ENCODE data around the gene SH3RF1. TPM values are rescaled to one million over a fixed set of nuclear protein-coding genes. Genes with fewer than 3 reads are reported as not detected.

Gene SH3RF1
- total and polyA plus RNA-seq, 8 donors: 3.4 to 47.8 (median 18.9) TPM

DNA sequence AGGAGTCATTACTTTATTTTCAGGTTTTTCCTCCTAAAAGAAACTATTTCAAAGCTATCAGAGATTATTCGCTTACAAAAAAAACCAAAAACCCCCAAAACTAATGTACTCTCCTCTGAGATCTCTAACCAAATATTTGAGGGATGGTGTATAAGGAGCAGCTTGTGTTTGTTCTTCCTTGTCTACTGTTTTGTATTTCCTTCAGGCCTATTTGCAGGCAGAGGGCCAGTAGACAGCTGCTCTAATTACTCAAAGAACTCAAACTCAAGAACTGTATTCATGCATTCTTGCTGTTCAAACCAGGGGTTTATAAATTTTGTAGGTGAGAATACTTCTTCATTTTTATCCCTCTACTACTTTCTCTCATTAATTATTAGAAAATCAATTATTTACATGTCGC lies 51.3 kb downstream of the SH3RF1 start:
- TF ChIP-seq EP300 (IDR thresholded peaks at IDR 0.05): no peak
- TF ChIP-seq, protein P1, sequence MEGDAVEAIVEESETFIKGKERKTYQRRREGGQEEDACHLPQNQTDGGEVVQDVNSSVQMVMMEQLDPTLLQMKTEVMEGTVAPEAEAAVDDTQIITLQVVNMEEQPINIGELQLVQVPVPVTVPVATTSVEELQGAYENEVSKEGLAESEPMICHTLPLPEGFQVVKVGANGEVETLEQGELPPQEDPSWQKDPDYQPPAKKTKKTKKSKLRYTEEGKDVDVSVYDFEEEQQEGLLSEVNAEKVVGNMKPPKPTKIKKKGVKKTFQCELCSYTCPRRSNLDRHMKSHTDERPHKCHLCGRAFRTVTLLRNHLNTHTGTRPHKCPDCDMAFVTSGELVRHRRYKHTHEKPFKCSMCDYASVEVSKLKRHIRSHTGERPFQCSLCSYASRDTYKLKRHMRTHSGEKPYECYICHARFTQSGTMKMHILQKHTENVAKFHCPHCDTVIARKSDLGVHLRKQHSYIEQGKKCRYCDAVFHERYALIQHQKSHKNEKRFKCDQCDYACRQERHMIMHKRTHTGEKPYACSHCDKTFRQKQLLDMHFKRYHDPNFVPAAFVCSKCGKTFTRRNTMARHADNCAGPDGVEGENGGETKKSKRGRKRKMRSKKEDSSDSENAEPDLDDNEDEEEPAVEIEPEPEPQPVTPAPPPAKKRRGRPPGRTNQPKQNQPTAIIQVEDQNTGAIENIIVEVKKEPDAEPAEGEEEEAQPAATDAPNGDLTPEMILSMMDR (IDR thresholded peaks at IDR 0.05): no peak
- TF ChIP-seq POLR2AphosphoS5 (IDR thresholded peaks at IDR 0.05): no peak
- no peak for TF ChIP-seq POLR2A (IDR thresholded peaks at IDR 0.05)
- Histone ChIP-seq H3K27me3 (no peaks in the 10 kb centered on the region), H3K36me3 (peaks cover 0 to 4% (median 0%) of the 10 kb centered on the region in 4 donors), H3K4me3 (no peak overlapping the region), H3K9me3 (no peaks in the 10 kb centered on the region), H3K27ac (peak overlapping the region in 2 of 5 donors; percentile 12 to 17), H3K4me1 (peaks cover 0 to 39% (median 19%) of the 10 kb centered on the region in 4 donors)
- 44 to 61% (median 51%) methylated on average over 2 of the region's 2 CpGs for WGBS, 5 donors
- peak in 1 of 2 donors; percentile 45 for DNase-seq
- intact Hi-C loops (cut with DNase I; ENCODE audit: low total_unique reads): no loop called here

- 68 to 88% (median 81%) methylated on average over 4 of the region's 4 CpGs for WGBS, 5 donors
- TF ChIP-seq, protein P1 (IDR thresholded peaks at IDR 0.05): no peak
- TF ChIP-seq POLR2AphosphoS5 (IDR thresholded peaks at IDR 0.05): no peak
- TF ChIP-seq EP300 (IDR thresholded peaks at IDR 0.05): no peak
- TF ChIP-seq POLR2A (IDR thresholded peaks at IDR 0.05): no peak
- DNase-seq: no peak
These were observed 55.1 kb downstream of the SH3RF1 start for GRCh38 chr4:169215656-169216055.

GRCh38 chr4:169212981-169213380 lies 57.8 kb downstream of the SH3RF1 start:
- 82 to 97% (median 90%) methylated on average over 2 of the region's 2 CpGs for WGBS, 5 donors
- H3K36me3 ChIP-seq: peaks cover 0 to 11% (median 0%) of the 10 kb centered on the region in 4 donors
- no peaks in the 10 kb centered on the region for H3K27me3 ChIP-seq
- H3K27ac ChIP-seq: no peak overlapping the region
- intact Hi-C loops (cut with DNase I; ENCODE audit: low total_unique reads): no loop called here
- peaks cover 4 to 22% (median 16%) of the 10 kb centered on the region in 4 donors for H3K4me1 ChIP-seq
- TF ChIP-seq POLR2A (IDR thresholded peaks at IDR 0.05) (no peak), EP300 (IDR thresholded peaks at IDR 0.05) (no peak), POLR2AphosphoS5 (IDR thresholded peaks at IDR 0.05) (no peak)
- TF ChIP-seq, protein P1 (IDR thresholded peaks at IDR 0.05): no peak
- H3K4me3 ChIP-seq: no peak overlapping the region
- H3K9me3 ChIP-seq: peaks cover 0 to 5% (median 2%) of the 10 kb centered on the region in 4 donors
- no peak for DNase-seq

More at GRCh38 chr4:169215656-169216055, 55.1 kb downstream of the SH3RF1 start:
- H3K4me3 ChIP-seq: no peak overlapping the region
- peaks cover 0 to 23% (median 17%) of the 10 kb centered on the region in 4 donors for H3K4me1 ChIP-seq
- intact Hi-C loops (cut with DNase I; ENCODE audit: low total_unique reads): no loop called here
- H3K36me3 ChIP-seq: peaks cover 0 to 11% (median 0%) of the 10 kb centered on the region in 4 donors
- no peaks in the 10 kb centered on the region for H3K27me3 ChIP-seq
- no peak overlapping the region for H3K27ac ChIP-seq
- H3K9me3 ChIP-seq: peaks cover 0 to 5% (median 2%) of the 10 kb centered on the region in 4 donors

- Histone ChIP-seq H3K27me3 (no peaks in the 10 kb centered on the region), H3K9me3 (peaks cover 0 to 5% (median 2%) of the 10 kb centered on the region in 4 donors), H3K4me3 (no peak overlapping the region), H3K36me3 (peaks cover 0 to 11% (median 0%) of the 10 kb centered on the region in 4 donors), H3K27ac (no peak overlapping the region), H3K4me1 (peaks cover 4 to 35% (median 20%) of the 10 kb centered on the region in 4 donors)
- intact Hi-C loops (cut with DNase I; ENCODE audit: low total_unique reads): no loop called here
- DNase-seq: no peak
- 83 to 90% (median 86%) methylated on average over 3 of the region's 3 CpGs for WGBS, 5 donors
- no peak for TF ChIP-seq POLR2A (IDR thresholded peaks at IDR 0.05)
- TF ChIP-seq, protein P1 (IDR thresholded peaks at IDR 0.05): no peak
- TF ChIP-seq POLR2AphosphoS5 (IDR thresholded peaks at IDR 0.05): no peak
- no peak for TF ChIP-seq EP300 (IDR thresholded peaks at IDR 0.05)
These were observed 60.1 kb downstream of the SH3RF1 start for GRCh38 chr4:169210504-169211118.
